DOHH2 (cell line): ENCODE results near the gene LAMA3.

Source experiments
- H3F3A ChIP-seq: fragments of 200-600 bp; sonication (generic), shearing (Covaris generic); 2 replicates; pipeline ENCODE4 v1.6.0; 2016; ENCODE audit warnings: antibody characterized with exemption, mild to moderate bottlenecking; ENCODE audit not compliant: control insufficient read depth, insufficient read depth
- H3K27ac ChIP-seq: fragments of 200-600 bp; sonication (generic); 2 replicates; pipeline ENCODE4 v1.5.1; 2014; ENCODE audit warnings: low read depth, mild to moderate bottlenecking, low read length, moderate library complexity
- H3K27me3 ChIP-seq: fragments of 200-600 bp; sonication (generic); 2 replicates; pipeline ENCODE4 v1.6.1; 2014; ENCODE audit warnings: mild to moderate bottlenecking, low read length, mixed read lengths; ENCODE audit not compliant: control insufficient read depth
- H3K36me3 ChIP-seq: fragments of 200-600 bp; sonication (generic); 2 replicates; pipeline ENCODE4 v1.6.1; 2014; ENCODE audit warnings: mild to moderate bottlenecking, low read length, moderate library complexity, mixed read lengths; ENCODE audit not compliant: control insufficient read depth
- H3K4me1 ChIP-seq: fragments of 200-600 bp; sonication (generic); 2 replicates; pipeline ENCODE4 v1.6.1; 2014; ENCODE audit warnings: mild to moderate bottlenecking, low read length, mixed read lengths; ENCODE audit not compliant: control insufficient read depth
- H3K4me2 ChIP-seq: fragments of 200-600 bp; sonication (generic); 2 replicates; pipeline ENCODE4 v1.6.0; 2014; ENCODE audit warnings: mild to moderate bottlenecking, low read length, moderate library complexity
- H3K4me3 ChIP-seq: fragments of 200-600 bp; sonication (generic); 2 replicates; pipeline ENCODE4 v1.5.1; 2014; ENCODE audit warnings: mild to moderate bottlenecking, low read length, mixed read lengths
- H3K79me2 ChIP-seq: fragments of 200-600 bp; sonication (generic); 2 replicates; pipeline ENCODE4 v1.6.1; 2014; ENCODE audit warnings: mild to moderate bottlenecking, low read length, mixed read lengths; ENCODE audit not compliant: control insufficient read depth
- H3K9me2 ChIP-seq: fragments of 200-600 bp; sonication (generic); replicated peaks from 2 replicates; pipeline ENCODE4 v1.6.1; 2014; ENCODE audit warnings: mild to moderate bottlenecking, low read length, mixed read lengths; ENCODE audit not compliant: control insufficient read depth
- H3K9me3 ChIP-seq: fragments of 200-600 bp; sonication (generic); 2 replicates; pipeline ENCODE4 v1.6.1; 2014; ENCODE audit warnings: antibody characterized with exemption, low read length, mixed read lengths; ENCODE audit not compliant: control insufficient read depth, insufficient read depth
- H4K20me1 ChIP-seq: fragments of 200-600 bp; sonication (generic); 2 replicates; pipeline ENCODE4 v1.6.0; 2014; ENCODE audit warnings: low read depth, mild to moderate bottlenecking, antibody characterized with exemption, low read length, moderate library complexity; ENCODE audit not compliant: control insufficient read depth, insufficient read depth
- CTCF ChIP-seq: fragments of 200-600 bp; sonication (generic); IDR thresholded peaks from one replicate; pipeline ENCODE4 v1.5.1; 2014; ENCODE audit warnings: antibody characterized with exemption, mild to moderate bottlenecking, low read depth, low read length; ENCODE audit not compliant: poor library complexity, severe bottlenecking
- EZH2phosphoT487 ChIP-seq: fragments of 200-600 bp; sonication (generic); IDR thresholded peaks from 2 replicates; pipeline ENCODE4 v1.6.1; 2017; ENCODE audit warnings: borderline replicate concordance, mild to moderate bottlenecking, antibody characterized with exemption, low read length, moderate library complexity, mixed read lengths

The LAMA3 gene

GRCh38 chr18:23845988-23846630 is 156.9 kb downstream of the LAMA3 start:
- Histone ChIP-seq H3K79me2 (no peaks in the 10 kb centered on the region), H3K27me3 (no peaks in the 10 kb centered on the region), H3K4me3 (no peak overlapping the region), H3K36me3 (no peaks in the 10 kb centered on the region), H3K4me2 (no peak overlapping the region), H3K9me2 (no peaks in the 10 kb centered on the region), H3K27ac (no peak overlapping the region), H3F3A (no peaks in the 10 kb centered on the region), H4K20me1 (no peaks in the 10 kb centered on the region), H3K4me1 (no peaks in the 10 kb centered on the region), H3K9me3 (no peaks in the 10 kb centered on the region)
- no peak for TF ChIP-seq EZH2phosphoT487
- TF ChIP-seq CTCF = no peak

GRCh38 chr18:23847321-23847986 is 158.2 kb downstream of the LAMA3 start:
- Histone ChIP-seq H3K4me2 (no peak overlapping the region), H3K4me1 (peaks cover 3% of the 10 kb centered on the region), H3K27me3 (no peaks in the 10 kb centered on the region), H3K9me2 (no peaks in the 10 kb centered on the region), H3F3A (no peaks in the 10 kb centered on the region), H3K27ac (no peak overlapping the region), H3K9me3 (no peaks in the 10 kb centered on the region), H3K4me3 (no peak overlapping the region), H4K20me1 (no peaks in the 10 kb centered on the region), H3K79me2 (no peaks in the 10 kb centered on the region), H3K36me3 (no peaks in the 10 kb centered on the region)
- TF ChIP-seq CTCF (no peak), EZH2phosphoT487 (no peak)

GRCh38 chr18:23849141-23849540 is 159.9 kb downstream of the LAMA3 start:
- Histone ChIP-seq H3K4me2 (no peak overlapping the region), H3K79me2 (no peaks in the 10 kb centered on the region), H3K4me3 (no peak overlapping the region), H3K4me1 (peaks cover 7% of the 10 kb centered on the region), H3F3A (no peaks in the 10 kb centered on the region), H3K27me3 (no peaks in the 10 kb centered on the region), H3K36me3 (no peaks in the 10 kb centered on the region), H3K27ac (no peak overlapping the region), H4K20me1 (no peaks in the 10 kb centered on the region), H3K9me2 (no peaks in the 10 kb centered on the region), H3K9me3 (no peaks in the 10 kb centered on the region)
- TF ChIP-seq CTCF = no peak
- no peak for TF ChIP-seq EZH2phosphoT487
